Panc1 (cell line): Measurements from ENCODE around the gene CYTH4.
A peak's percentile ranks its signal among the peaks of the same experiment; 100 is the strongest.

ENCODE experiments used
- POLR2AphosphoS5 ChIP-seq: IDR thresholded peaks from 2 replicates; pipeline ENCODE4 v1.6.1; 2012; ENCODE audit warnings: mild to moderate bottlenecking, low read depth, low read length, moderate library complexity
- SIN3A ChIP-seq: IDR thresholded peaks from 2 replicates; pipeline ENCODE4 v1.6.1; 2012; ENCODE audit warnings: low read depth, mild to moderate bottlenecking, low read length, moderate library complexity, borderline replicate concordance; ENCODE audit not compliant: insufficient read depth
- TCF7L2 ChIP-seq: IDR thresholded peaks from 2 replicates; pipeline ENCODE4 v1.6.1; 2011; ENCODE audit warnings: mild to moderate bottlenecking, low read depth, low read length, inconsistent platforms
- TF ChIP-seq, protein P1 (sequence below): fragments of 450-650 bp; IDR thresholded peaks from 2 replicates; pipeline ENCODE4 v1.5.1; 2017; ENCODE audit warnings: mild to moderate bottlenecking
- TF ChIP-seq, protein P2 (sequence below), 2 experiments: IDR thresholded peaks; 2 replicates each; pipeline ENCODE4 v1.6.1; 2011 to 2012; ENCODE audit warnings: low read depth in 2 of 2, control low read depth in 1 of 2, low read length in 1 of 2, mild to moderate bottlenecking in 1 of 2, moderate library complexity in 1 of 2; ENCODE audit not compliant: insufficient read depth in 1 of 2

DNA sequence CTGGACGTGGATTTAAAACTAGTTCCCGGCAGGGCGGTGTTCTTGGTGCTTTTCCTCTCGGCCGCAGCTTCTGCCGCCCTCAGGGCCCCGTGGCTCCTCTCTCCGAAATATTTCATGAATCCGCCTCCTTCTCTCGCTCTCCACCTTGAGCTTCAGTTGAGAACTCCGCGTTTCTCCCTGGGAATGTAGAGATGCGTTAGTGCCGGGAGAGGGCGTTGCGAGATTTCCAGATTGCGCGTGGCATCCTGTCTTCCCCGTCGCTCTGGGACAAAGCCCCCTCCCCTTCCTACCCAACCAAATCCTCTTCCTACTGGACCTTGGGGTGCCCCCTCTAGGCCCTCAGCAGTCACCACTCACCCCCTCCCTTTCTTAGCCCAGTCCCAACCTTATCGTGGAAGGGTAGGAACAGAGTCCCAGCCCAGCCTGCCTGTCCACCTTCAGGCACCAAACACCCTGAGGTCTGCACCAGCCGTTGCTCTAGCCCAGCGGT lies 22.7 kb upstream of the CYTH4 start:
- TF ChIP-seq, protein P1, sequence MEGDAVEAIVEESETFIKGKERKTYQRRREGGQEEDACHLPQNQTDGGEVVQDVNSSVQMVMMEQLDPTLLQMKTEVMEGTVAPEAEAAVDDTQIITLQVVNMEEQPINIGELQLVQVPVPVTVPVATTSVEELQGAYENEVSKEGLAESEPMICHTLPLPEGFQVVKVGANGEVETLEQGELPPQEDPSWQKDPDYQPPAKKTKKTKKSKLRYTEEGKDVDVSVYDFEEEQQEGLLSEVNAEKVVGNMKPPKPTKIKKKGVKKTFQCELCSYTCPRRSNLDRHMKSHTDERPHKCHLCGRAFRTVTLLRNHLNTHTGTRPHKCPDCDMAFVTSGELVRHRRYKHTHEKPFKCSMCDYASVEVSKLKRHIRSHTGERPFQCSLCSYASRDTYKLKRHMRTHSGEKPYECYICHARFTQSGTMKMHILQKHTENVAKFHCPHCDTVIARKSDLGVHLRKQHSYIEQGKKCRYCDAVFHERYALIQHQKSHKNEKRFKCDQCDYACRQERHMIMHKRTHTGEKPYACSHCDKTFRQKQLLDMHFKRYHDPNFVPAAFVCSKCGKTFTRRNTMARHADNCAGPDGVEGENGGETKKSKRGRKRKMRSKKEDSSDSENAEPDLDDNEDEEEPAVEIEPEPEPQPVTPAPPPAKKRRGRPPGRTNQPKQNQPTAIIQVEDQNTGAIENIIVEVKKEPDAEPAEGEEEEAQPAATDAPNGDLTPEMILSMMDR: peak; percentile 79
- TF ChIP-seq, protein P2, sequence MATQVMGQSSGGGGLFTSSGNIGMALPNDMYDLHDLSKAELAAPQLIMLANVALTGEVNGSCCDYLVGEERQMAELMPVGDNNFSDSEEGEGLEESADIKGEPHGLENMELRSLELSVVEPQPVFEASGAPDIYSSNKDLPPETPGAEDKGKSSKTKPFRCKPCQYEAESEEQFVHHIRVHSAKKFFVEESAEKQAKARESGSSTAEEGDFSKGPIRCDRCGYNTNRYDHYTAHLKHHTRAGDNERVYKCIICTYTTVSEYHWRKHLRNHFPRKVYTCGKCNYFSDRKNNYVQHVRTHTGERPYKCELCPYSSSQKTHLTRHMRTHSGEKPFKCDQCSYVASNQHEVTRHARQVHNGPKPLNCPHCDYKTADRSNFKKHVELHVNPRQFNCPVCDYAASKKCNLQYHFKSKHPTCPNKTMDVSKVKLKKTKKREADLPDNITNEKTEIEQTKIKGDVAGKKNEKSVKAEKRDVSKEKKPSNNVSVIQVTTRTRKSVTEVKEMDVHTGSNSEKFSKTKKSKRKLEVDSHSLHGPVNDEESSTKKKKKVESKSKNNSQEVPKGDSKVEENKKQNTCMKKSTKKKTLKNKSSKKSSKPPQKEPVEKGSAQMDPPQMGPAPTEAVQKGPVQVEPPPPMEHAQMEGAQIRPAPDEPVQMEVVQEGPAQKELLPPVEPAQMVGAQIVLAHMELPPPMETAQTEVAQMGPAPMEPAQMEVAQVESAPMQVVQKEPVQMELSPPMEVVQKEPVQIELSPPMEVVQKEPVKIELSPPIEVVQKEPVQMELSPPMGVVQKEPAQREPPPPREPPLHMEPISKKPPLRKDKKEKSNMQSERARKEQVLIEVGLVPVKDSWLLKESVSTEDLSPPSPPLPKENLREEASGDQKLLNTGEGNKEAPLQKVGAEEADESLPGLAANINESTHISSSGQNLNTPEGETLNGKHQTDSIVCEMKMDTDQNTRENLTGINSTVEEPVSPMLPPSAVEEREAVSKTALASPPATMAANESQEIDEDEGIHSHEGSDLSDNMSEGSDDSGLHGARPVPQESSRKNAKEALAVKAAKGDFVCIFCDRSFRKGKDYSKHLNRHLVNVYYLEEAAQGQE (IDR thresholded peaks at IDR 0.05; ENCODE audit: insufficient read depth in 1 of 2, low read depth in 2 of 2, low read length in 1 of 2): no peak
- TF ChIP-seq POLR2AphosphoS5 (no peak), SIN3A (no peak), TCF7L2 (no peak)
